NCI-H1092 (cell line): Measurements from ENCODE around the gene CDK1.
"Not testable (repeated sequence)": the region's sequence is repeated elsewhere in the genome, so short reads cannot be mapped to it uniquely, and the experiment has no call there.

ENCODE experiments used
- DNase-seq: peaks from one replicate; lab custom pipeline; 2025; lab: John Stamatoyannopoulos, UW

CDK1 gene

DNA sequence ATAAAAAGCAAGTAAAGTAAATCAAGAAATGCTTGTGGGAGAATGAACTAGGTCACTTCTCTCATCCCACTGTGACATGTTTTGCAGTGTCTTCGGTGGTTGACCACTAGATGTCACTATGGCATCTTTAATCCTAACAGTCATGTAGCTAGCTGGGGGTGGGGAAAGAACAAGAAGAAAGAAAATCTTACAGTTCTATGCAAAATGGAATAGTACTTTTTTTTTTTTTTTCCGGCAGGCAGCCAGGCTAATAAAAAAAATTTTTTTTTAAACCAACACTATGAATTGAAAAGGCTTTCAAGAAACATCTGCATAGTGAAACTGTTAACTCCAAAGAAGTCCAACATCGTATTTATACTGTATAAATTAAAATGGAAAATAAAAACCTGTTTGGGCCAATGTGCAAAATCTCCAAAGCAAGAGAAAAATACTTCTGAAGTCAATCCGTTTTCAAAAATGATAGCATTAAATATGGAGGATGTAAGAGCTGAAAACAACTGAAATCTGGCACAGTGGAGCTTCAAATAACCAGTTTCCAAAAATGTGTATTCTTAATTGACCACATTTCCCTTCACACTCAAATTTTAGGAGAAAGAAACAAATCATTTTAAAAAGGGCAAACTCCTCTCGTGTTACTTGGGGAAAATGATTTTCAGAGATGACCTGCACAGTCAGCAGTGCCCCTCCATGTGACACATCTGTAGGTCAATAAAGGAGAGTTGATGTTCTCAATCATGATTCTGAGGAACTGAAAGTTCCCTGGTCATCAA, 38.5 kb downstream of the CDK1 start:
- peak; percentile 11 for DNase-seq

DNA sequence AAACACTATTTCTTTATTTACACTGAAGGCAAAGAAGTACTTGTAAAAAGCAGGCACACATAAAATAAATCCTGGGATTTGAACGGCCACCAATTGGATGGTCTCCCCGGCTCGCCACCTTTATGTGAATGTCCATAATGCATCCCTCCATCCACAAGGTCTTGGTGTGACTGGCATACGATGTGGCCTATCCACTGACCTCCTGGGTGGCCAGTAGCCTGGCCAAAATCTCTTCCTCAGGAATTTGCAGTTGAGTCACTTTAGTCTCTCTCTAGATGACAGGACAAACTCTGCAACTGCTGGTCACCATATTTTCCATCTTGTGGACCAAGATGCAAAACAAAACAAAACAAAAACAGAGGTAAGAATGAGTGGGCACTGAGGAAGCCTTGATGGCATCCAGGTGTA, 39.1 kb downstream of the CDK1 start:
- DNase-seq: no peak

DNA sequence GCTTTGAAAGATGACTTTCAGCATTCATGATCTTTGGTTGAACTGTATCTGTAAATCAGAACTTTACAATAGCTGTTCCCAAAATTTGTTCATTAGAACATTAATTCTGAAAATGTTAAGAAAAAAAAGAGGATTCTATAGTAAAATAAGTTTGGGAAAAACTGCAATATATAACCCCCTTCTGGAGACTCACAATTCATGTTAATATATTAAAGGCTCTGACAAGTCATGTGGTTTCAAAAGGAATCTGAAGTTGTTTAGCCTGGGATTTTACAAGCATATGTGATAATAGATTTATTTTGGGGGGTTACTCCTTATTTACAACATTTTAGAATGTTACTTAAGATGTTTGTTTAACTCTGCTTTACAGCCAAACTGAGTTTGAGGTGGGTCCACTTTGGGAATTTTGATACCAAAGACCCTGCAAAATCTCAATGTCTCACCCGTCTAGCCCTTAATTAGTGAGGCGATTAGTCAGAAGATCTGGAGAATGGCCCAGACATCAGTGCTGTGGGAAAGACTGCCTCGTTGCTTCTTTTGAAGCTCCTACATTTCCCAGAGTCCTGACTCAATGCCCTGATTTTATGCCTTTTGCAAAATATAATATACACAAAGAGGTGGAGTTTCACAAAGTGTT, 40.0 kb downstream of the CDK1 start:
- no peak for DNase-seq

DNA sequence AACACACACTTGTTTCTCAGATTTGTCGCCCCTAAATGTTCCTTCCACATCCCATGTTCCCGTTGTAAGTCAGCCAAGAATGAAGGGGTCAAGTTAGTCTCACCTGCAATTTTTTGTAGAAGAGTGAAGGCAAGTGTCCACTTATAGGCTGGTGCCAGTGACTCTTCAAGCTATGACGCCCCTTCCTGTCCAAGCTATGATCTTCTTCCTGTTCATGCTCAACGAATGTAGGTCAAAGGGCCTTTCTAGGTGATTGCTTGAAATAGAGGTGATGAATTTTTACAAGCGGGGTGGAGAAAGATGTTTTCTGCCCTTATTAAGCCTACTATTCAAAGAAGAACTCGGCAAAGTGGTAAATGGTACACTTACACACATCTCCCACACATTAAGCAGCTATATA, 41.0 kb downstream of the CDK1 start:
- no peak for DNase-seq

DNA sequence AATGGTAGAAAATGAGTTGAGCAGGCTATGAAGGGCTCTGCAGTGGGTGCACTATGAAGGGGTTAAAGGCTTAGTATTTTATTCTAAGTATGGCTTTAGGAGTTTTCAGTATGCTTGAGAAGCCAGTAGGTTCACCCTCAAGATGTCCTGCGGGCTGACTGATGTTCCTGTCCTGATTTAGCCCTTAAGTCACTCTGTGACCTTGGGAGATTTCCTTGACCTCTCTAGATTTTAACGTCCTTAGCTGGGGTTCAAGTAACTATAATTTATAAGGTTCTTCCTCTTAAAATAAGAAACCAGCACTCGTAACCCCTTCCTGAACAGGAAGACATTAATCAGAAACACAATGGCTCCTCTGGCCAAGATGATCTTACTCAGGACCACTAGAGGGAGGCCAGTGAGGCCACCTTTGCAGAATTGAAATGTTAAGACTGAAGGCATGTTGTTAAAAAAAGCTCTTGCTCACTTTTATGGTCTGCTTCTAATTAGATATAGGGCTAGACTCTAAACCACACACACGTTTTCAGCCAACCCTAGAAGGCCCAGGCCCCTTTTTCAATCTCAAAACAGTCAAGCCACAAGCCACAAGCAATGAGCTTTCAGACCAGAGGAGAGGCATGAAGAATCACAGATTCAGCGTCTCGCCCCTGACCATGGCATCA, 41.9 kb downstream of the CDK1 start:
- DNase-seq: no peak

DNA sequence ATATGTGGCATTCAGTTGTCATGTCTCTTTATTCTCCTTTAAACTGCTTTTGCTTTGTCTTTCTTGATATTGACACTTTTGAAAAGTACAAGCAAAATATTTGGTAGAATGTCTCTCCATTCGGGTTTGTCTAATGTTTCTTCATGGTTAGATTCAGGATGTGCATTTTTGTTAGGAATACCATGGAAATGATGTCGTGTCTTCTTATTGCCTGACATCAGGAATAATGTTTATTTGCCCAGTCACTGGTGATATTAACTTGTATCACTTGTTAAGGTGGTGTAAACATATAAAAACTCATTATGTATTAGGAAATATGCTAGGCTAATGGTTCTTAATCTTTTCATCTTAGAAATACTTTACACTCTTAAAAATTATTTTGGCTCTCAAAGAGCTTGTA, 43.4 kb downstream of the CDK1 start:
- DNase-seq: no peak

DNA sequence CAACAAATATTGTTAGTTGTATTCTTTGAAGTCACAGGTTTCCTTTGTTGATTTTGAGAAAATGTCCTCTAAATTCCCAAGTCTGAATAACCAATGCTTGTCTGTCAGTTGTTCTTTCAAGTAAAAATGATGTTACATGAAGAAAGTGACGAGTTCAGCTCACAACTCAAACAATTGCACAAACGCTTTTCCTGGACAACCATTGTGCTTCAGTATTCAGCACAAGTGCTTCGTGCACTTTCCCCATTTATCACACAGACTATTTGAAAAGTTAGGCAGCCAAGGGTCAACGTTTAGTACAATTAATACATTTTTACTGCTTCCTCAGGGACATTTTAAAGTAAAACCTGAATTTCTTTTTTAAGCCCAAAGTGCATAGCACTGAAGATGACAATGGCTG, 44.5 kb downstream of the CDK1 start:
- DNase-seq: no peak

DNA sequence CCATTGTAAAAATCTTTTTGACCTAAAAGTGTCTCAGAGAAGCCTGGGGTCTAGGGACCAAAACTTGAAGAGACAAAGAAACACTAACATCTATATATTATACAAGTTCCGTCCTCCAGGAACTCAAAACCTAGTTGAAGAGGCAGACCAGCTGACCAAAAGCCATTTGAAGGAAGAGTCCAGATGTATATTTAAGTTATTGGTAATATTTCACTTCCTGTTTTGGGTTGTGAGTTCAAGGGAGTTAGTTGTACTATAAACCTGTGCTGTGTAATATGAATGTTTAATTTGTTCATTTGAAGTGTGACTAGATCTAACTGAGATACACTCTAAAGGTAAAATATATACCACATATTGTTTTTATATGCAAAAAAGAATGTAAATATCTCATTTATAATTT, 45.0 kb downstream of the CDK1 start:
- DNase-seq: no peak

DNA sequence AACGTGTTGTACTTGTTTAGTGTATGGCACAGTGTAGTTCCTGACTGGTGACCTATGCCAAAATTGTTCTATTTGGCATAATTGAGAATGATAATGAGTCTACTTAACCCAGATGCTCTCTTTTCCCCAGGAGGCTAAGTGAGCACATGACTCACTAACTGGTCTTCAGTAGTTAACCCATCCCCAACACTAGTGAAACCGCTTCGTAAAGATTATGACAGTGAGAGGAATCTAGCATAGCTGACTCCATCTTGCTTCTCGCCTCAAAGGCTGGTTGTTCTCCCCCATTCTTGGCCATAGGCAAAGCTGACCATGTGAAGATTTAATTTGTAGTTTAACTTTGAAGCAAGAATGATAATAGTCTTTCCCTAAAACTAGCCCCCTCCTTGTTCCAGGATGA, 47.2 kb downstream of the CDK1 start:
- DNase-seq: no peak

DNA sequence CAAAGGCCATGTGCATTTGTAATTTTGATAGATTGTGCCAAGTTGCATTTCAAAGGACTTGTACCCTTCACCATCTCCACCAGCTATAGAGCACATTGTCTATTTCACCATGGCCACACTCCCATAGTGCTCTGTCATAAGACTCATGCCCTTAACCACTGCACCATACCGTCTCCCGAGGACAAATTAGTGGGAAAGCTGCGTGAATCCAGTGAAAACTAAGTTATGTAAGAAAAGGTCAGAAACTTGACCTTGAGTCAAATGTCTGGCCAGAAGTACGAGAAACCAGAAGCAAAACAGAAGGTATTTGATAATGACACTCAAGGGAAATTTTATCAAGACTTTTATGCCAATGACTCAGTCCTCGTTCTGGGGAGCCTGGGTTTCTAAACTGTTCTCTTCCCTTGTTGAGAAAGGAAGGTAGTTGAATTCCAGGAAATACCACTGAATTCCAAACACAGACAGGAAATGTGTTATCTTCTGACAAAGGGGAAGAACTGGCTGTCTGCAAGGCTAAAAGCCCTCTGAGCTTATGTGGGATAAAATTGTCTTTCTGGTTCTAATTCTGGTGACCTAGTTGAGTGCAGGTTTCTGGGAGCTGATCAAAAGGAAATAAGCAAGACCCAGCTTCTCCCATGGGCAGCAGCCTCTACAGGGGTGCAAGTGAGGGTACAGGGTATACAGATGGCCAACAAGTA, 49.7 kb downstream of the CDK1 start:
- no peak for DNase-seq

DNA sequence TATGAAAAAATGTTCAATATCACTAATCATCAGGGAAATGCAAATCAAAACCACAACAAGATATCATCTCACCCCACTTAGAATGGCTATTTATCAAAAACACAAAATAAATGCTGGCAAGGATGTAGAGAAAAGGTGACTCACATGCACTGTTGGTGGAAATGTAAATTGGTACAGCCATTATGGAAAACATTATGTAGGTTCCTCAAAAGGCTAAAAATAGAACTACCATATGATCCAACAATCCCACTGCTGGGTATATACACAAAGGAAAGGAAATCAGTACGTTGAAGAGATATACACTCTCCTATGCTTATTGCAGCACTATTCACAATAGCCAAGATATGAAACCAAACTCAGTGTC, 50.2 kb downstream of the CDK1 start:
- DNase-seq: no peak

DNA sequence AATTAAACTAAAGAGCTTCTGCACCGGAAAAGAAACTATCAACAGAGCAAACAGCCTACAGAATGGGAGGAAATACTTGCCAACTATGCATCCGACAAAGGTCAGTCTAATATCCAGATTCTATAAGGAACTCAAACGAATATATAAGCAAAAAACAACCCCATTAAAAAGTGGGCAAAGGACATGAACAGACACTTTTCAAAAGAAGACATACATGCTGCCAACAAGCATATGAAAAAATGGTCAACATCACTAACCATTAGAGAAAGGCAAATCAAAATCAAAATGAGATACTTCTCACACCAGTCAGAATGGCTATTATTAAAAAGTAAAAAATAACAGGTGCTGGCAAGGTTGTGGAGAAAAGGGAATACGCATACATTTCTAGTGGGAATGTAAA, 53.9 kb downstream of the CDK1 start:
- DNase-seq: not testable (repeated sequence)

DNA sequence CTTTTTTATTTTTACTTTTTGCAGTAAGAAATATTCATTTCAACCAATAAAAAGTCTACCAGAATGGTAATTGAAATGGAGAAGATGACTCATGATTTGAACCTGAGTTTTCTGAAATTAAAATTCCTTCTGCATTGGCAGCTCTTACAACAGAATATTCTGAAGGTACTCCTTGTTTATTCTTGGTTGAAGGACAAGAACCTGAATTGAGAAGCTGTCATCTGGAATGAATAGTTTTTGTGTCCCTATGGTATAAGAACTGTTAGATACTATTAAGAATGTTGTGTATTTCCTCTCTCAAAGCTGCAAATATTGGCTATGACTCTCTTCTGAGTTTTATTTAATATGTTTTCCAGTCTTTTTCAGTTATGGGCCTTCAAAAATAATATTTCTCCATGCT, 56.1 kb downstream of the CDK1 start:
- DNase-seq: no peak

DNA sequence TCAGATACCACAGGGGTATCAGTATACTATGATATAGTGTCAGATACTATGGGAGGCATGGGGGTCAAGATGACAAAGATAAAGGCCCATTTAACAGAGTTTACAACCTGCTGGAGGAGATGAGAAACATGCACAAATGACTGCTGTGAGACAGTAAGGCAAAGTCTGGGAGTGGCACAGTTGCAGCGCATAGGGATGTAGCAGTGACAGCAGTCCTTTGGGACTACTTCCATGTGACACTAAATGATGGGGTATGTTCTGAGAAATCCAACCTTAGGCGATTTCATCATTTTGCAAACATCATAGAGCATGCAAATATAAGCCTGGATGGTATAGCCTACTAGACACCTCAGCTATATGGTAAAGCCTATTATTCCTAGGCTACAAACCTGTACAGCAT, 56.8 kb downstream of the CDK1 start:
- DNase-seq: no peak

DNA sequence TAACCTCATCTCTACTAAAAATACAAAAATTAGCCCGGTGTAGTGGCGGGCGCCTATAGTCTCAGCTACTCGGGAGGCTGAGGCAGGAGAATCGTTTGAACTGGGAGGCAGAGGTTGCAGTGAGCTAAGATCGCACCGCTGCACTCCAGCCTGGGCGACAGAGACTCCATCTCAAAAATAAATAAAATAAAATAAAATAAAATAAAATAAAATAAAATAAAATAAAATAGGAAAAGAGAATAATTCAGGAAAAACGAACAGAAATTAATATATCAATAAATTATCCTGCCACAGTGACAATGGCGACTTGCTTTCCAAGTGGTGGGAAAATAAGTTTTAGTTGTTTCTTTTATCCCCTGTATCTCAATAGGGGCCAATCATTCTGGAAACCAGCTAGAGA, 62.9 kb downstream of the CDK1 start:
- not testable (repeated sequence) for DNase-seq

DNA sequence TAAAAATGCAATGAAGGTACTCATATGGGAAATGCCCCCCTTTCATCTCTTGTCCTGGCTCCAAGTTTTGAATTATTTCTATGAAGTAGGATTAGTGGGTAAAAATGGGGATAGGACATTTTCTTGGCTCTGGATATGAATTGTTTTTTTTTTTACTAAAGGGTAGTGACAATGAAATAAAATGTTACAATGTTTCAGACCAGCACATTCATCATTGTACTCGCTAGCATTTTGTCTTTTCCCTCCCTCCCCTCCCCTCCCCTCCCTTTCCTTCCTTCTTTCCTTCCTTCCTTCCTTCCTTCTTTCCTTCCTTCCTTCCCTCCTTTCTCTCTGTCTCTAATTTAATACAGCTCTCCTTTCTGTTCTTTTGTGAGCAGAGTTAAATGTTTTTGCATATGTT, 64.4 kb downstream of the CDK1 start:
- no peak for DNase-seq
